ENCODE results near the gene SKIL.
A peak's percentile ranks its signal among the peaks of the same experiment; 100 is the strongest.

Gene SKIL

GRCh38 chr3:170352936-170353335 lies 4.6 kb upstream of the SKIL start:
- no peak for DNase-seq

- no peak for DNase-seq
Measured at GRCh38 chr3:170353485-170353884, 4.0 kb upstream of the SKIL start.

DNA sequence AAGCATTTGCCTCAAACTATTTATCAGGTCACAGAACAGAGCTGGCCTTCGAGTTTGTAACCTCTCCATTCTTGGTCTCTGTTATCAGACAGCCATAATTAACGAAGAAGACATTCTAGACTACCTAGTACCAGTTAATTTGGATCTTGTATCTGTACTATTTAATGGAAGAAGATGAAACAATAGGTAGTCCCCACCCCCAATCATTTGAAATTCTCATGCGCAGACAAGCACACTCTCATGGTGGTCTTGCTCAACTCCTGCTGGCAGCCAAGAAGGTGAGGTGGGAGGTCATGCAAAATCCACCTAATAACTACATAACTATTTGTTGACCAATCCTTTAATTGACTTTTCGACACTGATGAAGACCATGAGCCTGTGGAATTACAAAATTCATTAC lies 2.8 kb upstream of the SKIL start:
- no peak for DNase-seq

- peak; percentile 76 for DNase-seq
Measured at GRCh38 chr3:170355738-170356595, 1.5 kb upstream of the SKIL start.

DNA sequence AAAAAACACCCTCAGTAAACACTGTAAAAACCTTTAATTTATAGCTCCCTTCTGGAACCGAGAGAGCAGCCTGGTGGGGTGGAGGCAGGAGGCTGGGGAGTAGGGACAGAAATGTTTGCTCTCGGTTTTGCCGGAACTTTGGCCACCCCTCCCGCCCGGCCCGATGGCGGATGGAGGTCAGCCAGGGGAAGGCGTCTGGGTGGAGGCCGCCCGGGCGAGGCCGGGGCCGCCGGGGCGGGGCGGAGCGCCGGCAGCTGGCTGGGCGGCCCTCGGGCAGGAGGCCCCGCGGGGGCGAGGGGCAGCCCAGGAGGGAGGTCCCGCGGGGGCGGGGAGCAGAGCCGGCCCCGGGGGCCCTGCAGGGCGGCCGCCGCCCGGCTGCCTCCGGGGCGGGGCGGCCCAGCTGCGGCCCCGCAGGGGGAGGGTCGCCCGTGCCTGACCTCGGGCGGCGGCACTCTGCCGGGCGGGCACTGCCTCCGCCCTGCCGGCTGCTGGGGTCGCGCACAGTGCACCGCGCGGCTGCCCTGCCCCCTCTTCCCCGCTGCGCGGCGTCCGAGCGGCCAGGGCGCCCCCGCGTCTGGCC lies 829 bp upstream of the SKIL start:
- DNase-seq = peak; percentile 88

- peak; percentile 85 for DNase-seq
Measured at GRCh38 chr3:170358042-170359010, 811 bp downstream of the SKIL start.

GRCh38 chr3:170359178-170359704 lies 1.7 kb downstream of the SKIL start:
- no peak for DNase-seq

DNA sequence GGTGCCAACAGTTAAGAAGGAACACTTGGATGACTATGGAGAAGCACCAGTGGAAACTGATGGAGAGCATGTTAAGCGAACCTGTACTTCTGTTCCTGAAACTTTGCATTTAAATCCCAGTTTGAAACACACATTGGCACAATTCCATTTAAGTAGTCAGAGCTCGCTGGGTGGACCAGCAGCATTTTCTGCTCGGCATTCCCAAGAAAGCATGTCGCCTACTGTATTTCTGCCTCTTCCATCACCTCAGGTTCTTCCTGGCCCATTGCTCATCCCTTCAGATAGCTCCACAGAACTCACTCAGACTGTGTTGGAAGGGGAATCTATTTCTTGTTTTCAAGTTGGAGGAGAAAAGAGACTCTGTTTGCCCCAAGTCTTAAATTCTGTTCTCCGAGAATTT lies 3.0 kb downstream of the SKIL start:
- DNase-seq = peak; percentile 31

DNA sequence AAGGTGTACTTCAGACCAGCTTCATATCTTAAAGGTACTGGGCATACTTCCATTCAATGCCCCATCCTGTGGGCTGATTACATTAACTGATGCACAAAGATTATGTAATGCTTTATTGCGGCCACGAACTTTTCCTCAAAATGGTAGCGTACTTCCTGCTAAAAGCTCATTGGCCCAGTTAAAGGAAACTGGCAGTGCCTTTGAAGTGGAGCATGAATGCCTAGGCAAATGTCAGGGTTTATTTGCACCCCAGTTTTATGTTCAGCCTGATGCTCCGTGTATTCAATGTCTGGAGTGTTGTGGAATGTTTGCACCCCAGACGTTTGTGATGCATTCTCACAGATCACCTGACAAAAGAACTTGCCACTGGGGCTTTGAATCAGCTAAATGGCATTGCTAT lies 3.4 kb downstream of the SKIL start:
- no peak for DNase-seq

GRCh38 chr3:170361711-170362110 lies 4.2 kb downstream of the SKIL start:
- DNase-seq = no peak

- DNase-seq = no peak
Measured at GRCh38 chr3:170363471-170363994, 6.0 kb downstream of the SKIL start.

- no peak for DNase-seq
Measured at GRCh38 chr3:170364965-170365364, 7.5 kb downstream of the SKIL start.

GRCh38 chr3:170367797-170368196 lies 10.3 kb downstream of the SKIL start:
- no peak for DNase-seq

DNA sequence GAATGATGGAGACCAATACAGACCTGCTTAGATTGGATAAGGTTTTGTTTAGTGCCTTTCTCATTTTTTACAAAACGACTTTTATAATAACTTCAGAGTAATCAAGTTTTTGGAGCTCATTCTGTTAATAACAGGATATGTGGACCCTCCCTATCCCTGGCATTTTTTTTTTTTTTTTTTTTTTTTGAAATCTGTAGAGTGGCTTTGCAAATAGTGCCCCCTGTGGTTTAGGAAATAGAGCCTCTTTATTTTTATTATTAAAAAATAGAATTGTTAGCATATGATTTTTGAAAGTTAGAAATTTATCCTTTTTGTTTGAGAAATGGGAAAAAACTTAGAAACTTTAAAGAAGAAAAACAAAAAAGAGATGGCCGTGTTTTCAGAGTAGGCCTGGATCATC lies 11.4 kb downstream of the SKIL start:
- DNase-seq = no peak

GRCh38 chr3:170372190-170372879 lies 14.8 kb downstream of the SKIL start:
- no peak for DNase-seq

GRCh38 chr3:170383567-170383966 lies 26.1 kb downstream of the SKIL start:
- DNase-seq = peak; percentile 28

DNA sequence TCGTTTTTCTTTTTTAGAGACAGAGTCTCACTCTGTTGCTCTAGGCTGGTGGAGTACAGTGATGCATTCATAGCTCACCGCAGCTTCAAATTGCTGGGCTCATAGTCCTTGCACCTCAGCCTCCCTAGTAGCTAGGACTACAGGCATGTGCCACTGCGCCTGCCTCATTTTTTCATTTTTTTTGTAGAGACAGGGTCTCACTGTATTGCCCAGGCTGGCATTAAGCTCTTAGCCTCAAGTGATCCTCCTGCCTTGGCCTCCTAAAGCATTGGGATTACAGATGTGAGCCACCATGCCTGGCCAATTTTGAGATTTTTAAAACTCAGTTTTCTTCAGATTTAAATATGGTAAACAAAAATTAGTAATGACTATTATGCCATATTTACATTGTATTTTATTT lies 29.0 kb downstream of the SKIL start:
- DNase-seq = no peak

DNA sequence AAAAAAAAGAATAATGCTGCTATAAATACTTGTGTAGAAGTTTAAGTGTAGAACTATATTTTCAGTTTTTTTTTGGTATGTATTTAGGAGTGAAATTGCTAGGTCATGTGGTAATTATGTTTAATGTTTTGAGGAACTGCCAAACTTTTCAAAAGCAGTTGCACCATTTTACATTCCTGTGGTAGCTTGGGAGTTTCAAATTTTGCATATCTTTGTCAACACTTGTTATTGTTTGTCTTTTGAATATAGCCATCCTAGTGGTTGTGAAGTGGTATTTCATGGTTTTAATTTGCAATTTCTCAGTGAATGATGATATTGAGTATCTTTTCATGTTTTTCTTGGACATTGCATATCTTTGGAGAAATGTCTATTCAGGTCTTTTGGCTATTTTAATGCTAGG lies 30.4 kb downstream of the SKIL start:
- DNase-seq = peak; percentile 33

DNA sequence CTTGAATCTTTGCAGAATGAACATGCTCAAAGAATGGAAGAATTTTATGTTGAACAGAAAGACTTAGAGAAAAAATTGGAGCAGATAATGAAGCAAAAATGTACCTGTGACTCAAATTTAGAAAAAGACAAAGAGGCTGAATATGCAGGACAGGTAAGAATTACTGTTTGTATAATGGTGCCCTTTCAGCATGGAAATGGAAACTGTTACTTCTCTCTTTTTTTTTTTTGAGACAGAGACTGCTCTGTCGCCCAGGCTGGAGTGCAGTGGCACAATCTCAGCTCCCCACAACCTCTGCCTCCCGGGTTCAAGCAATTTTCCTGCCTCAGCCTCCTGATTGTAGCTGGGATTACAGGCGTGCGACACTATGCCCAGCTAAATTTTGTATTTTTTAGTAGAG lies 33.6 kb downstream of the SKIL start:
- no peak for DNase-seq

DNA sequence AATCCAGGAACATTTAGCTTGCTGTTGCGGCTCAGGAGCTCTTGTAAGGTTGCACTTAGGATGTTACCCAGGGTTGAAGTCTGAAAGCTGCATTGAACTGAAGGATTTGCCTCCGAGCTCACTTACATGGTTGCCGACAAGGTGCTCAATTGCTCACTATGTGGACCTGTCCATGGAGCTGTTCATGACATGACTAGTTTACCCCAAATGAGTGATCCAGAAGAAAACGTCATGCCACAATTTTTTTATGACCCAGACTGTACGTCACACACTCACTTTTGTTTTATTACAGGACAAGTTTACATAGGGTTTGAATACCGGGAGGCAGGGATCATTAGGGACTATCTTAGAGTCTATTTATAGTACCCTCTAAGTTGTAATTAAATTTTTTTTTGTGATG lies 40.2 kb downstream of the SKIL start:
- no peak for DNase-seq

GRCh38 chr3:170405101-170405500 lies 47.6 kb downstream of the SKIL start:
- DNase-seq = no peak

DNA sequence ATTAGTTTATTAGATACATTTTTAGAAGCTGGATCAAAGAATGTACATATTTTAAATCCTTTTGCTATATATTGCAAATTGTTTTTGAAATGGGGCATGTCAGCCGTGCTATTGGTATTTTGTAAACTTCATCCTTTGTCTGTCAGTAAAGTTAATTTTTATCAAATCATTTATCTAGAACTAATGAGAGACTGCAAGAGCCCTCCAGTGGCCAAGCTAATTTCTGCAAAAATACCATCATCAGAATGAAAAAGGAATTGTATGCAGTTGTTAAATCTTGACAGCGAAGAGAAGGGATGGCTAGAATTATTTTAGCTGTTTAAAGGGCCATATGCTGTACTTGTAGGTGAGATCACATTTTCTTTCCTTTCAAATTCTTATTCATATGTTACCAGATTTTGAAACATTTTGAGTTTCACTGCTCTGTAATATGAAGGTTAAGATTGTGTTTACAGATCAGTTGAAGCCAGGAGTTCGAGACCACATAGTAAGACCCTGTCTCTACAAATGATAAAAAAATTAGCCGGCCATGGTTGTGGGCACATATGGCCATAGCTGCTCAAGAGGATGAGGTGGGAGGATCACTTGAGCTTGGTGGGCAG lies 53.0 kb downstream of the SKIL start:
- peak; percentile 35 for DNase-seq

Data from fibroblast of skin of right biceps (primary cell).